ENCODE data around the gene FAM3C.

GRCh38 chr7:121328508-121329190 lies 67.5 kb downstream of the FAM3C start, which contains the start of gene WNT16:
- TF ChIP-seq, protein P1, sequence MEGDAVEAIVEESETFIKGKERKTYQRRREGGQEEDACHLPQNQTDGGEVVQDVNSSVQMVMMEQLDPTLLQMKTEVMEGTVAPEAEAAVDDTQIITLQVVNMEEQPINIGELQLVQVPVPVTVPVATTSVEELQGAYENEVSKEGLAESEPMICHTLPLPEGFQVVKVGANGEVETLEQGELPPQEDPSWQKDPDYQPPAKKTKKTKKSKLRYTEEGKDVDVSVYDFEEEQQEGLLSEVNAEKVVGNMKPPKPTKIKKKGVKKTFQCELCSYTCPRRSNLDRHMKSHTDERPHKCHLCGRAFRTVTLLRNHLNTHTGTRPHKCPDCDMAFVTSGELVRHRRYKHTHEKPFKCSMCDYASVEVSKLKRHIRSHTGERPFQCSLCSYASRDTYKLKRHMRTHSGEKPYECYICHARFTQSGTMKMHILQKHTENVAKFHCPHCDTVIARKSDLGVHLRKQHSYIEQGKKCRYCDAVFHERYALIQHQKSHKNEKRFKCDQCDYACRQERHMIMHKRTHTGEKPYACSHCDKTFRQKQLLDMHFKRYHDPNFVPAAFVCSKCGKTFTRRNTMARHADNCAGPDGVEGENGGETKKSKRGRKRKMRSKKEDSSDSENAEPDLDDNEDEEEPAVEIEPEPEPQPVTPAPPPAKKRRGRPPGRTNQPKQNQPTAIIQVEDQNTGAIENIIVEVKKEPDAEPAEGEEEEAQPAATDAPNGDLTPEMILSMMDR (IDR thresholded peaks at IDR 0.05), result no peak
- TF ChIP-seq EP300 (IDR thresholded peaks at IDR 0.05), result no peak

Data from stomach (tissue), 4 donors.